ENCODE measurements around the gene HYAL1. TPM values are rescaled to one million over a fixed set of nuclear protein-coding genes. Genes with fewer than 3 reads are reported as not detected.

Gene HYAL1
- total RNA-seq, 4 donors from 2014 or later, result 16.5 to 26.5 (median 20.8) TPM

- Histone ChIP-seq H3K4me1 (peaks cover 0 to 29% (median 14%) of the 10 kb centered on the region in 4 donors), H3K4me3 (no peak overlapping the region), H3K27ac (no peak overlapping the region), H3K9me3 (no peaks in the 10 kb centered on the region), H3K36me3 (peaks cover 0 to 46% (median 15%) of the 10 kb centered on the region in 3 donors), H3K27me3 (no peaks in the 10 kb centered on the region)
- TF ChIP-seq CTCF (IDR thresholded peaks at IDR 0.05) (no peak), EP300 (IDR thresholded peaks at IDR 0.05) (no peak), POLR2A (IDR thresholded peaks at IDR 0.05) (no peak)
- 87 to 90% methylated on average over 14 to 16 of the region's 16 CpGs for WGBS, 2 donors
- no peak for DNase-seq (ENCODE audit: low spot score in 2 of 2)
Observed at GRCh38 chr3:50290161-50290641, 13.2 kb downstream of the HYAL1 start.

- Histone ChIP-seq H3K9me3 (no peaks in the 10 kb centered on the region), H3K36me3 (peaks cover 0 to 46% (median 15%) of the 10 kb centered on the region in 3 donors), H3K4me3 (no peak overlapping the region), H3K27me3 (no peaks in the 10 kb centered on the region), H3K4me1 (peaks cover 0 to 29% (median 14%) of the 10 kb centered on the region in 4 donors), H3K27ac (no peak overlapping the region)
- 94 to 96% methylated on average over 6 of the region's 6 CpGs for WGBS, 2 donors
- TF ChIP-seq EP300 (IDR thresholded peaks at IDR 0.05) (no peak), CTCF (IDR thresholded peaks at IDR 0.05) (no peak), POLR2A (IDR thresholded peaks at IDR 0.05) (no peak)
- DNase-seq (ENCODE audit: low spot score in 2 of 2), result no peak
Observed at GRCh38 chr3:50289130-50289529, 14.2 kb downstream of the HYAL1 start.

GRCh38 chr3:50288387-50289007 lies 14.9 kb downstream of the HYAL1 start:
- H3K4me1 ChIP-seq, result peaks cover 0 to 29% (median 14%) of the 10 kb centered on the region in 4 donors

GRCh38 chr3:50287262-50287661 lies 16.1 kb downstream of the HYAL1 start:
- H3K27ac ChIP-seq, result no peak overlapping the region
- no peak overlapping the region for H3K4me3 ChIP-seq
- 79 to 80% methylated on average over 1 of the region's 1 CpG for WGBS, 2 donors
- peaks cover 0 to 46% (median 15%) of the 10 kb centered on the region in 3 donors for H3K36me3 ChIP-seq
- no peak for DNase-seq (ENCODE audit: low spot score in 2 of 2)
- peaks cover 0 to 19% (median 7%) of the 10 kb centered on the region in 4 donors for H3K4me1 ChIP-seq
- no peaks in the 10 kb centered on the region for H3K27me3 ChIP-seq
- H3K9me3 ChIP-seq, result no peaks in the 10 kb centered on the region
- TF ChIP-seq CTCF (IDR thresholded peaks at IDR 0.05) (no peak), EP300 (IDR thresholded peaks at IDR 0.05) (no peak), POLR2A (IDR thresholded peaks at IDR 0.05) (no peak)

More at GRCh38 chr3:50288387-50289007, 14.9 kb downstream of the HYAL1 start:
- Histone ChIP-seq H3K4me3 (no peak overlapping the region), H3K27me3 (no peaks in the 10 kb centered on the region), H3K9me3 (no peaks in the 10 kb centered on the region), H3K27ac (no peak overlapping the region), H3K36me3 (peaks cover 0 to 46% (median 15%) of the 10 kb centered on the region in 3 donors)
- no peak for DNase-seq (ENCODE audit: low spot score in 2 of 2)
- TF ChIP-seq CTCF (IDR thresholded peaks at IDR 0.05) (no peak), EP300 (IDR thresholded peaks at IDR 0.05) (no peak), POLR2A (IDR thresholded peaks at IDR 0.05) (no peak)
- WGBS, 2 donors, result 92 to 94% methylated on average over 23 of the region's 23 CpGs

All from tibial nerve (tissue), 4 donors.